Peyer's patch (tissue), 4 donors: ENCODE results near the gene ZCRB1.
"Not testable (repeated sequence)": the region's sequence is repeated elsewhere in the genome, so short reads cannot be mapped to it uniquely, and the experiment has no call there.

ENCODE experiments used
- POLR2A ChIP-seq, 2 donors: fragments of 450-650 bp; IDR thresholded peaks; one replicate each; pipeline ENCODE4 v1.5.1; 2017; ENCODE audit warnings: antibody characterized with exemption in 2 of 2, mild to moderate bottlenecking in 2 of 2, moderate library complexity in 2 of 2
- TF ChIP-seq, protein P1 (sequence below), 6 experiments: fragments of 450-650 bp in 4 of 6; fragments of 200-600 bp in 2 of 6; sonication (generic) in 1 of 6; IDR thresholded peaks; one replicate each; pipeline ENCODE4 v1.5.1; 2017 to 2019; ENCODE audit warnings: antibody characterized with exemption in 6 of 6, mild to moderate bottlenecking in 3 of 6, moderate library complexity in 1 of 6

DNA sequence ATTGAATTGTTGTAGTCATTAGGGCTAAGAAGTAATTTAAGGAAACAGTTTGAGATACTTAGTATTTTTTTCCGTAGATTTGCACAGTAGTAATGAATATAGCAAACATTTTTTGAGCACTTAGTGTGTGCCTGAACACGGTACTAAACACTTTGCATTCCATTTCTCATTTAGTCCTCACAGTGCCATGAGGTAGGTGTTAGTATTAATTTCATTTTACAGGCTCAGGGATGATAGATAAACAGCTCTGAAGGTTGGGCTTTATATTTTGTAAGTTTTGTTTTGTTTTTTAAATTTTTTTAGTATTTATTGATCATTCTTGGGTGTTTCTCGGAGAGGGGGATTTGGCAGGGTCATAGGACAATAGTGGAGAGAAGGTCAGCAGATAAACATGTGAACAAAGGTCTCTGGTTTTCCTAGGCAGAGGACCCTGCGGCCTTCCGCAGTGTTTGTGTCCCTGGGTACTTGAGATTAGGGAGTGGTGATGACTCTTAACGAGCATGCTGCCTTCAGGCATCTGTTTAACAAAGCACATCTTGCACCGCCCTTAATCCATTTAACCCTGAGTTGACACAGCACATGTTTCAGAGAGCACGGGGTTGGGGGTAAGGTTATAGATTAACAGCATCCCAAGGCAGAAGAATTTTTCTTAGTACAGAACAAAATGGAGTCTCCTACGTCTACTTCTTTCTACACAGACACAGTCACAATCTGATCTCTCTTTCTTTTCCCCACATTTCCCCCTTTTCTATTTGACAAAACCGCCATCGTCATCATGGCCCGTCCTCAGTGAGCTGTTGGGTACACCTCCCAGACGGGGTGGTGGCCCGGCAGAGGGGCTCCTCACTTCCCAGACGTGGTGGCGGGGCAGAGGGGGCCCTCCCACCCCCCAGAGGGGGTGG, 23.5 kb upstream of the ZCRB1 start:
- TF ChIP-seq POLR2A (IDR thresholded peaks at IDR 0.05) = not testable (repeated sequence)
- TF ChIP-seq, protein P1, sequence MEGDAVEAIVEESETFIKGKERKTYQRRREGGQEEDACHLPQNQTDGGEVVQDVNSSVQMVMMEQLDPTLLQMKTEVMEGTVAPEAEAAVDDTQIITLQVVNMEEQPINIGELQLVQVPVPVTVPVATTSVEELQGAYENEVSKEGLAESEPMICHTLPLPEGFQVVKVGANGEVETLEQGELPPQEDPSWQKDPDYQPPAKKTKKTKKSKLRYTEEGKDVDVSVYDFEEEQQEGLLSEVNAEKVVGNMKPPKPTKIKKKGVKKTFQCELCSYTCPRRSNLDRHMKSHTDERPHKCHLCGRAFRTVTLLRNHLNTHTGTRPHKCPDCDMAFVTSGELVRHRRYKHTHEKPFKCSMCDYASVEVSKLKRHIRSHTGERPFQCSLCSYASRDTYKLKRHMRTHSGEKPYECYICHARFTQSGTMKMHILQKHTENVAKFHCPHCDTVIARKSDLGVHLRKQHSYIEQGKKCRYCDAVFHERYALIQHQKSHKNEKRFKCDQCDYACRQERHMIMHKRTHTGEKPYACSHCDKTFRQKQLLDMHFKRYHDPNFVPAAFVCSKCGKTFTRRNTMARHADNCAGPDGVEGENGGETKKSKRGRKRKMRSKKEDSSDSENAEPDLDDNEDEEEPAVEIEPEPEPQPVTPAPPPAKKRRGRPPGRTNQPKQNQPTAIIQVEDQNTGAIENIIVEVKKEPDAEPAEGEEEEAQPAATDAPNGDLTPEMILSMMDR (IDR thresholded peaks at IDR 0.05) = not testable (repeated sequence)
